Tibial nerve (tissue), 4 donors: ENCODE results near the gene SORBS1.

Source experiments
- CTCF ChIP-seq, 5 experiments: fragments of 200-600 bp in 3 of 5; fragments of 450-650 bp in 2 of 5; sonication (generic) in 3 of 5; IDR thresholded peaks; one replicate each; pipeline ENCODE4 v1.5.1; 2016 to 2019; ENCODE audit warnings: antibody characterized with exemption in 5 of 5, mild to moderate bottlenecking in 3 of 5, moderate library complexity in 2 of 5
- EP300 ChIP-seq, 2 donors: sonication (generic); formaldehyde crosslinking; IDR thresholded peaks; one replicate each; pipeline ENCODE4 v1.6.1; 2017; ENCODE audit warnings: antibody characterized with exemption in 2 of 2, mild to moderate bottlenecking in 1 of 2
- POLR2A ChIP-seq, 2 donors: fragments of 450-650 bp; IDR thresholded peaks; one replicate each; pipeline ENCODE4 v1.6.1; 2017; ENCODE audit warnings: antibody characterized with exemption in 2 of 2, mild to moderate bottlenecking in 2 of 2, moderate library complexity in 2 of 2

- TF ChIP-seq CTCF (IDR thresholded peaks at IDR 0.05) (no peak), POLR2A (IDR thresholded peaks at IDR 0.05) (no peak), EP300 (IDR thresholded peaks at IDR 0.05) (no peak)
Observed at GRCh38 chr10:95321554-95322301, 239.4 kb downstream of the SORBS1 start.
